Activated CD4-positive, alpha-beta T cell treated with anti-CD3 and anti-CD28 coated beads, Interleukin-2, Interleukin-4, amounts not matched to agents 100 ng/mL and 50 ng/mL, durations not matched to agents 16 hours and 8 hours (primary cell): ENCODE measurements around the gene RP2.

Experiments
- DNase-seq: peaks from one replicate; pipeline ENCODE4 v3.0.0-alpha.2; 2020; ENCODE audit warnings: low spot score

RP2 gene

GRCh38 chrX:46844913-46845312 lies 8.1 kb downstream of the RP2 start:
- DNase-seq: no peak

DNA sequence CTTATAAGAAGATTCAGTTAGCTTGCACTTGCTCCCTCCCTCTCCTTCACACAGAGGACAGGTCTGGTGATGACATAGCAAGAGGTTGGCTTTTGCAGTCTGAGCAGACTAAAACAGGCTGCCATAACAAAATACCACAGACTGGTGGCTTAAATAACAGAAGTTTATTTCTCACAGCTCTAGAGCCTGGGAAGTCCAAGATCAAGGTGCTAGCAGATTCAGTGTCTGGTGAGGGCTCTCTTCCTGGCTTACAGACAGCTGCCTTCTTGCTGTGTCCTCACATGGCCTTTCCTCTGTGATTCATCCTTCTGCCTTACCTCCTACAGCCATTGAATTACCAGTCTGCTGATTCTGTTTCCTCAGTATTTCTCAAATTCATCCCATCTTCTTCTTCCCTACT lies 13.1 kb downstream of the RP2 start:
- no peak for DNase-seq

- no peak for DNase-seq
Observed at GRCh38 chrX:46850771-46851170, 13.9 kb downstream of the RP2 start.

DNA sequence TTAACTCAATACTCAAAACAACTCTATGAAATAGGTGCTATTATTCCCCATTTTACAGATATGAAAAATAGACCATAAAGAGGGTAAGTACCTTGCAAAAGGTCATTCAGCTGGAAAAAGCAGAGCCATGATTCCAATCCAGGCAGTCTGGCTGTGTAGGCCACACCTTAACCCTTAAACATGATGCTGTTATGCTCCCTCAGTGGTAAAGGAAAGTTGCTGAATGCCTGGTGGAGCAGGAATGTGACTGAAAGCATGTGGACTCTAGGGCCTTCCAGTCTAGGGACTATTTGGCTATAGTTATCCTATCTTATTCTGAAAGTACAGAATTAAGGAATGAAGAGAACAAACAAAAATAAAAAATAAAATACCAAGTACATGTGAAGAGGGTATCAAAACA lies 19.6 kb downstream of the RP2 start:
- no peak for DNase-seq

GRCh38 chrX:46860557-46860956 lies 23.7 kb downstream of the RP2 start:
- DNase-seq: no peak

- DNase-seq: no peak
Observed at GRCh38 chrX:46863072-46863471, 26.2 kb downstream of the RP2 start.

DNA sequence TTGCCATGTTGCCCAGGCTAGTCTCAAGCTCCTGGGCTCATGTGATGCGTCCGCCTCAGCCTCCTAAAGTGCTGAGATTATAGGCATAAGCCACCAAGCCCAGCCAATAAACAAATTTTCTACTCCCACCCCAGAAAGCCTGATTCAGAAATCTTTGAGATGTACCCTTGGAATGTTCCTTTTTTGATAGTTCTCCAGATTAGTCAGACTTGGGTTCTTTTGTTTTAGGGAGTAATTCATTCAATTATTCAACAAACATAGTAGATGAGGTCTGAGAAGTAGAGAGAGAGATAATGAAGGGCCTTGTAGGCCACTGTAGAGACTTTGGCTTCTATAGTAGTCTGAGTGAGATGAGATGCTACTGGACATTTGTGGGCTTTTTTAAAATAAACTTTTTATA lies 27.8 kb downstream of the RP2 start:
- no peak for DNase-seq

DNA sequence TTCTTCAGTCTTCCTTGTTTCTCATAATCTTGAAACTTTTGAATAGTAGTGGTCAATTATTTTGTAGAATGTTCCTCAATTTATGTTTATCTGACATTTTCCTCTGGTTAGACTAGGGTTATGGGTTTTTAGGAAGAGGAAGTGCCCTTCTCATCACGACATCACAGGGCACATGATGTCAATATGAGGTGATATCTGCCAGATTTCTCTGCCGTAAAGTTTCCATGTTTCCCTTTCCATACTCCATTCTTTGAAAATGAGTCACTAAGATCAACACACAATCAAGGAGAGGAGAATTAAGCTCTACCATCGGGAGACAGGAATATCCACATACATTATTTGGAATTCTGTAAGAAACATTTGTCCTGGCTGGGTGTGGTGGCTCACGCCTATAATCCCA lies 28.4 kb downstream of the RP2 start:
- no peak for DNase-seq

GRCh38 chrX:46866726-46867125 lies 29.9 kb downstream of the RP2 start:
- DNase-seq: no peak

- no peak for DNase-seq
Observed at GRCh38 chrX:46873746-46874145, 36.9 kb downstream of the RP2 start.

DNA sequence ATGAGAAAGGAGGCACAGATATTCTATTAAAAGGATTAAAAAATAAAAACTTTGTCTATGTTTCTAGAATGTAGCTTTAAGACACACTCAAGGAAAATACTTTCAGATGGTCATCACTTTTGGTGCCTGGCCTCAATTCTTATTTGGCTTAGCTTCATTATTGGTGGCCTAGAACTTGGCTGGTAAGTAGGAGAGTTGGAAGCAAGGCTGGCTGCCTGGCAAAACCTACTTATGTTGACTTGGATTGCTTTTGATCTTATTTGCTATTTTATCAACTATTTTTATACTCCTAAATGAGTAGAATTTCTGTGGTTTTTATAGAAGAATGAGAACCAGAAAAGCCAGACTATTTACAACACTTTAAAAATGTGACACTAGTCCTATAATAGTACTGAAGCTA lies 40.1 kb downstream of the RP2 start:
- no peak for DNase-seq

GRCh38 chrX:46882266-46882665 lies 45.4 kb downstream of the RP2 start:
- DNase-seq: no peak

- no peak for DNase-seq
Observed at GRCh38 chrX:46884799-46885198, 48.0 kb downstream of the RP2 start.

- DNase-seq: no peak
Observed at GRCh38 chrX:46898207-46898606, 61.4 kb downstream of the RP2 start.

DNA sequence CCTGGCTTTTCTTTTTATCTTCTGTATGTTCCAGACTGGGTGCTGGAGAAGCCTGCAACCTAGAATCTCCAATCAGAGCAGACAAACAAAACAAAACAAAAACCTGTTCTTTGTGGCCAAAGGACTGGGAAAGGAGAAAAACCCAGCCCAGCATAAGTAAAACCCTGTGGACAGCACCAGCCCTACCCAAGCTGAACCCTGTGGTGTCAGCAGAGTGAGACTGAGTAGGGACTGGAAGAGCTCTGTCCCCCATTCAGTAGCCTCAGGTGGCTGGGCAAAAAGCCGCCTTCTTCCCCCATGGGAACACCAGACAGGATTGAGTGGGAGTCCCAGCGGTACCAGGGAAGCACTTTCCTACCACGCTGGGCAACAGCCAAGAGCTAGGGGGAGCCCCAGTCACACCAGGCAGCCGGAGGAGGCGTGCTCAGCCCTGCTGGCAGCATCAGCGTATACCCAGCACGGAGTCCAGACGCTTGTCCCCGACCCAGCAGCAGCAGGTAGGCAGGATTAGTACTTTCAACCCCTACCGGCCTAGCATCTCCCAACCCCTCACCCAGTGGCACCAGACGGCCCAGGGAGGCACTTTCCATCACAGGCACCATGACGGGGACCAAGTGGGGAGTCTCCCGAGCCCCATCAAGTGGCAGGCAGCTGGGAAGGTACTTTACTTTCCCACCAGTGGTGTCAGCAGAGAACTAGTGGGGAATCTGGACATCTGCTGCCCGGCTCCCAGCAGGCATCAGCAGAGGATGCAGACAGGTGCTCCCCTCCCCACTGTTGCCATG lies 66.8 kb downstream of the RP2 start:
- peak; percentile 60 for DNase-seq

DNA sequence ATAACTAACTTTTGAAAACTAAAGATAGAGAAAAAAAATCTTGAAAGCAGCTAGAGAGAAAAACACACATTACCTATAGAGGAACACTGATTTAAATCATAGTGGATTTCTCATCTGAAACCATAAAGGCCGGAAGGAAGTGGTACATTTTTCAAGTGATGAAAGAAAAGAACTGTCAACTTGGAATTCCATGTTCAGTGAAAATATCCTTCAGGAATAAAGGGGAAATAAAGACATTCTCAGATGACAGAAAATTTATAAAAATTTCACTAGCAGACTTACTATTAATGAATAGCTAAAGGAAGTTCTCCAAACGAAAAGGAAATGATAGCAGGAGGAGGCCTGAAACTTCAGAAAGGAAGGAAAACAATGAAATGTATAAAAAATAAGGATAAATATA lies 67.8 kb downstream of the RP2 start:
- no peak for DNase-seq

DNA sequence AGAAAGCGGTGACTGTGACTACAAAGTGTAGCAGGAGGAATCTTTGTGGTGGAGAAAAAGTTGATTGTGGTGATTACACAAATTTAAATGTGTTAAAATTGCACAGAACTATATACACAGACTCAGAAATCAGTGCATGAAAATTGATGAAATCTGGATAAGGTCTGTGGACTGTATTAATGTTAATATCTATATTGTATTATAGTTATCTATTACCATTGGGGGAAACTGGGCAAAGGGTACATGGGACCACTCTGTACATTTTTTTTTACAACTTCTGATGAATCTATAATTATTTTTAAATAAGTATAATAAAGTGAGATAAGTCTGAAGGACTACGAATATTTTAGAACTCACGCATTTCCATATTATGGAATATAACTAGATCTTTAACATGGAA lies 73.6 kb downstream of the RP2 start:
- DNase-seq: no peak

GRCh38 chrX:46912098-46912602 lies 75.3 kb downstream of the RP2 start, which contains the start of gene JADE3:
TSS of gene JADE3 (plus strand) at chrX:46912421. CDS start at chrX:46984895, 72,474 bp downstream.
- DNase-seq: peak; percentile 30

GRCh38 chrX:46912603-46913491 lies 76.0 kb downstream of the RP2 start:
- DNase-seq: peak; percentile 28

DNA sequence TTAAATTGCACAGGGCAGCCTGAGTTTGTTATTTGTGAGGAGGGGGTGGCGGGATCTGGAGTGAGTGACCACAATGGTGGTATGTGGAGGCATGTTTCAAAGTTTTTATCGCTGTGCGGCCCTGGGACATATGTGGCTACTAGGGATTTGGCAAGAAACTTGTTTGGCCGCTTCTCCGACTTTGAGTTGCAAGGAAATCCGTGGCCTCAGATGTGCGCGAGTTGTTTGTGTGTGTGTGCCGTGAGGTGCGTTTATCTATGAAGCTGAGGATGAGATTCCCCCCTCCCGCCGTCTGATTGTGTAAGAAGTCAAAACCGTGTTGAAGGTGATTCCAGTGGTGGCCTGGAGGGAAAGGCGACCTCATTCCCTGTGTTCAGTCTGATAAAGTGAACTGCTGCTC lies 76.8 kb downstream of the RP2 start:
- DNase-seq: no peak

GRCh38 chrX:46916273-46916672 lies 79.4 kb downstream of the RP2 start:
- DNase-seq: no peak

GRCh38 chrX:46917622-46918021 lies 80.8 kb downstream of the RP2 start:
- no peak for DNase-seq

- DNase-seq: no peak
Observed at GRCh38 chrX:46918434-46918833, 81.6 kb downstream of the RP2 start.
